ENCODE measurements around the gene KRT33B.

DNA sequence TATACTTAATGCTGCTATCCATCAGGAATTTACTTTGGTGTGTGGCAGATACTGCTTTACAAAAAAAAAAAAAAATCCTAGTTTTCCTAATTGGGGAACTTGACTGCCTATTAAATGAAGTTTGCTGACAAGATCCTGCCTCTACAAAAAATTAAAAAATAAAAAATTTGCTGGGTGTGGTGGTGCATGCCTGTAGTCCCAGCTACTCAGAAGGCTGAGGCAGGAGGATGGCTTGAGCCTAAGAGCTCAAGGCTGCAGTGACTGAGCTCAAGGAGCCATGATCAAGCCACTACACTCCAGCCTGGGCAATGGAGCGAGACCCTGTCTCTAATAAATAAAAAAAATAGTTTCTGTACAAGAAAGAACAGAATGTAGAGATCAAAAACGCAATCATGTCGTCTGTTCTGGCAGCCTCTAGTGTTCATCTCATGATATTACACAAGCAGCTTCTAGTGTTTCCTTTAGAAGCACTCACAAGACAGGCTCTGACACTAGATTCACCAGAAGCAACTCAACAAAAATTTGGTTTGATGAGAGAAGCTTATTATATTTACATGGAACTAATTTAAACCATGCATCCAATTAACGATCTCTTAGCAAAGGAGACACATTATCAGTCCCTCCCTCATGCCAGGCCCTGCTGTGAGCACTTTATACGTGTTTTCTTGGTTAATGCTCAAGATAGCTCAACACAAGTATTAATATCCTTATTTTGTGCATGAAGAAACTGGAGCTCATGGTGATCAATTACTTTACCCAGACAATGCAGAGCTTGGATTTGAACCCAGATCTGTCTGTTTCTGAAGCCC is 47.3 kb downstream of the KRT33B start:
- TF ChIP-seq, protein P1, sequence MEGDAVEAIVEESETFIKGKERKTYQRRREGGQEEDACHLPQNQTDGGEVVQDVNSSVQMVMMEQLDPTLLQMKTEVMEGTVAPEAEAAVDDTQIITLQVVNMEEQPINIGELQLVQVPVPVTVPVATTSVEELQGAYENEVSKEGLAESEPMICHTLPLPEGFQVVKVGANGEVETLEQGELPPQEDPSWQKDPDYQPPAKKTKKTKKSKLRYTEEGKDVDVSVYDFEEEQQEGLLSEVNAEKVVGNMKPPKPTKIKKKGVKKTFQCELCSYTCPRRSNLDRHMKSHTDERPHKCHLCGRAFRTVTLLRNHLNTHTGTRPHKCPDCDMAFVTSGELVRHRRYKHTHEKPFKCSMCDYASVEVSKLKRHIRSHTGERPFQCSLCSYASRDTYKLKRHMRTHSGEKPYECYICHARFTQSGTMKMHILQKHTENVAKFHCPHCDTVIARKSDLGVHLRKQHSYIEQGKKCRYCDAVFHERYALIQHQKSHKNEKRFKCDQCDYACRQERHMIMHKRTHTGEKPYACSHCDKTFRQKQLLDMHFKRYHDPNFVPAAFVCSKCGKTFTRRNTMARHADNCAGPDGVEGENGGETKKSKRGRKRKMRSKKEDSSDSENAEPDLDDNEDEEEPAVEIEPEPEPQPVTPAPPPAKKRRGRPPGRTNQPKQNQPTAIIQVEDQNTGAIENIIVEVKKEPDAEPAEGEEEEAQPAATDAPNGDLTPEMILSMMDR (IDR thresholded peaks at IDR 0.05) = peak; percentile 57 to 75 (median 72)
- TF ChIP-seq POLR2A (IDR thresholded peaks at IDR 0.05) = no peak

Measured in adrenal gland (tissue), 5 donors.